KMS-11 (cell line): ENCODE results near the gene RTL5.

Source experiments
- H2AFZ ChIP-seq: fragments of 200-600 bp; sonication (generic); 2 replicates; pipeline ENCODE4 v1.6.1; 2016; ENCODE audit warnings: antibody characterized with exemption, mixed run types, low read depth
- H3K27ac ChIP-seq: fragments of 200-600 bp; sonication (generic); 2 replicates; pipeline ENCODE4 v1.6.1; 2016; ENCODE audit warnings: mild to moderate bottlenecking, mixed run types
- H3K27me3 ChIP-seq: fragments of 200-600 bp; sonication (generic); 2 replicates; pipeline ENCODE4 v1.6.1; 2017; ENCODE audit warnings: mild to moderate bottlenecking, low read depth, mixed run types, moderate library complexity; ENCODE audit not compliant: insufficient read depth
- H3K36me3 ChIP-seq: fragments of 200-600 bp; sonication (generic); 2 replicates; pipeline ENCODE4 v1.6.1; 2017; ENCODE audit warnings: mild to moderate bottlenecking, mixed run types; ENCODE audit not compliant: insufficient read depth
- H3K4me1 ChIP-seq: fragments of 200-600 bp; sonication (generic); 2 replicates; pipeline ENCODE4 v1.6.1; 2016; ENCODE audit warnings: mild to moderate bottlenecking, low read depth, mixed run types; ENCODE audit not compliant: poor library complexity, severe bottlenecking
- H3K4me2 ChIP-seq: fragments of 200-600 bp; sonication (generic); 2 replicates; pipeline ENCODE4 v1.7.0; 2016; ENCODE audit warnings: mild to moderate bottlenecking, mixed run types
- H3K4me3 ChIP-seq: fragments of 200-600 bp; sonication (generic); IDR thresholded peaks from 2 replicates; pipeline ENCODE4 v1.6.1; 2017; ENCODE audit warnings: low read depth, low read length, mixed read lengths; ENCODE audit not compliant: insufficient read depth
- H3K79me2 ChIP-seq: fragments of 200-600 bp; sonication (generic); 2 replicates; pipeline ENCODE4 v1.6.1; 2016; ENCODE audit warnings: low read depth, mixed run types; ENCODE audit not compliant: insufficient read depth
- H3K9ac ChIP-seq: fragments of 200-600 bp; sonication (generic); 2 replicates; pipeline ENCODE4 v1.6.1; 2016; ENCODE audit warnings: mild to moderate bottlenecking, mixed run types
- H4K20me1 ChIP-seq: fragments of 200-600 bp; sonication (generic); 2 replicates; pipeline ENCODE4 v1.6.1; 2016; ENCODE audit warnings: mild to moderate bottlenecking, mixed run types; ENCODE audit not compliant: insufficient read depth
- CTCF ChIP-seq: fragments of 200-600 bp; sonication (generic); conservative IDR thresholded peaks from 2 replicates; pipeline ENCODE4 v1.6.1; 2017; ENCODE audit warnings: low read depth, mild to moderate bottlenecking, antibody characterized with exemption, low read length, moderate library complexity, mixed read lengths

Gene RTL5

GRCh38 chrX:72142094-72142793 lies 10.5 kb upstream of the RTL5 start:
- Histone ChIP-seq H3K4me2 (peak overlapping the region; percentile 97), H3K4me3 (no peak overlapping the region), H3K36me3 (no peaks in the 10 kb centered on the region), H3K4me1 (peaks cover 67% of the 10 kb centered on the region), H2AFZ (no peak overlapping the region), H3K27me3 (no peaks in the 10 kb centered on the region), H4K20me1 (no peaks in the 10 kb centered on the region), H3K27ac (peak overlapping the region; percentile 78), H3K9ac (peak overlapping the region; percentile 25; the same call in 1 of the 2 replicates), H3K79me2 (no peaks in the 10 kb centered on the region)
- TF ChIP-seq CTCF = no peak

- H3K36me3 ChIP-seq = no peaks in the 10 kb centered on the region
- no peaks in the 10 kb centered on the region for H4K20me1 ChIP-seq
- H3K4me3 ChIP-seq = no peak overlapping the region
- H3K27me3 ChIP-seq = no peaks in the 10 kb centered on the region
- no peaks in the 10 kb centered on the region for H3K79me2 ChIP-seq
- TF ChIP-seq CTCF = no peak
- H3K4me1 ChIP-seq = peaks cover 61% of the 10 kb centered on the region
- H3K9ac ChIP-seq = peak overlapping the region; percentile 25; the same call in 1 of the 2 replicates
- H2AFZ ChIP-seq = peak overlapping the region; percentile 44
- H3K4me2 ChIP-seq = peak overlapping the region; percentile 97
- peak overlapping the region; percentile 78 for H3K27ac ChIP-seq
These were observed 9.8 kb upstream of the RTL5 start for GRCh38 chrX:72141372-72142004.

GRCh38 chrX:72139538-72139937 lies 7.8 kb upstream of the RTL5 start:
- Histone ChIP-seq H3K4me1 (peaks cover 41% of the 10 kb centered on the region), H3K36me3 (no peaks in the 10 kb centered on the region), H3K79me2 (no peaks in the 10 kb centered on the region), H3K4me2 (no peak overlapping the region), H3K27me3 (no peaks in the 10 kb centered on the region), H3K9ac (no peak overlapping the region), H3K4me3 (no peak overlapping the region), H2AFZ (no peak overlapping the region), H3K27ac (no peak overlapping the region), H4K20me1 (no peaks in the 10 kb centered on the region)
- TF ChIP-seq CTCF = no peak

GRCh38 chrX:72137846-72138495 lies 6.3 kb upstream of the RTL5 start:
- H3K36me3 ChIP-seq = no peaks in the 10 kb centered on the region
- H2AFZ ChIP-seq = no peak overlapping the region
- TF ChIP-seq CTCF = no peak
- peaks cover 28% of the 10 kb centered on the region for H3K4me1 ChIP-seq
- no peak overlapping the region for H3K9ac ChIP-seq
- H3K27ac ChIP-seq = no peak overlapping the region
- H3K4me3 ChIP-seq = no peak overlapping the region
- no peak overlapping the region for H3K4me2 ChIP-seq
- no peaks in the 10 kb centered on the region for H4K20me1 ChIP-seq
- no peaks in the 10 kb centered on the region for H3K79me2 ChIP-seq
- no peaks in the 10 kb centered on the region for H3K27me3 ChIP-seq
